ENCODE measurements around the gene CBLIF.

Gene CBLIF

GRCh38 chr11:59783632-59784090 is 61.6 kb downstream of the CBLIF start:
- TF ChIP-seq, protein P1, sequence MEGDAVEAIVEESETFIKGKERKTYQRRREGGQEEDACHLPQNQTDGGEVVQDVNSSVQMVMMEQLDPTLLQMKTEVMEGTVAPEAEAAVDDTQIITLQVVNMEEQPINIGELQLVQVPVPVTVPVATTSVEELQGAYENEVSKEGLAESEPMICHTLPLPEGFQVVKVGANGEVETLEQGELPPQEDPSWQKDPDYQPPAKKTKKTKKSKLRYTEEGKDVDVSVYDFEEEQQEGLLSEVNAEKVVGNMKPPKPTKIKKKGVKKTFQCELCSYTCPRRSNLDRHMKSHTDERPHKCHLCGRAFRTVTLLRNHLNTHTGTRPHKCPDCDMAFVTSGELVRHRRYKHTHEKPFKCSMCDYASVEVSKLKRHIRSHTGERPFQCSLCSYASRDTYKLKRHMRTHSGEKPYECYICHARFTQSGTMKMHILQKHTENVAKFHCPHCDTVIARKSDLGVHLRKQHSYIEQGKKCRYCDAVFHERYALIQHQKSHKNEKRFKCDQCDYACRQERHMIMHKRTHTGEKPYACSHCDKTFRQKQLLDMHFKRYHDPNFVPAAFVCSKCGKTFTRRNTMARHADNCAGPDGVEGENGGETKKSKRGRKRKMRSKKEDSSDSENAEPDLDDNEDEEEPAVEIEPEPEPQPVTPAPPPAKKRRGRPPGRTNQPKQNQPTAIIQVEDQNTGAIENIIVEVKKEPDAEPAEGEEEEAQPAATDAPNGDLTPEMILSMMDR (IDR thresholded peaks at IDR 0.05; ENCODE audit: borderline replicate concordance, insufficient read depth, low read depth, low read length) = no peak
- no peak overlapping the region for H3K4me3 ChIP-seq (ENCODE audit: low read depth, low read length)

DNA sequence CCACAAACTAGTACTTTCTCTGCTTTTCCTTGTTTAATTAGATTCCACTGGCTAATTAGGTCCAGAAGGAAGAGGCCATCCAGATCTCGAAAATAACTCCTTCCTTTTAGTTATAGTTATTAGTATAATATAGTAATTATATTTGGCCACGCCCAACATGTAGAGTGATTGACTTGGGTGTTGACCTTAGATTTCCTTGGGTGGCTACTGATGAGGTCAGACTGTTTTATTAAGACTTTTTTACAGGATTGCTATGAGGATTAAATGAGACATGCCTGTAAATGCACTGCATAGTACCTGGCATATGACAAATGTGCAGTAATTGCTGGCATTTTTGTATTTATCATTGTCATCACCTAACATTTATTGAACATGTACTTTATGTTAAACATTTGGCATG is 63.2 kb downstream of the CBLIF start:
- H3K4me3 ChIP-seq (ENCODE audit: low read depth, low read length) = no peak overlapping the region
- TF ChIP-seq, protein P1 (IDR thresholded peaks at IDR 0.05; ENCODE audit: borderline replicate concordance, insufficient read depth, low read depth, low read length) = no peak

DNA sequence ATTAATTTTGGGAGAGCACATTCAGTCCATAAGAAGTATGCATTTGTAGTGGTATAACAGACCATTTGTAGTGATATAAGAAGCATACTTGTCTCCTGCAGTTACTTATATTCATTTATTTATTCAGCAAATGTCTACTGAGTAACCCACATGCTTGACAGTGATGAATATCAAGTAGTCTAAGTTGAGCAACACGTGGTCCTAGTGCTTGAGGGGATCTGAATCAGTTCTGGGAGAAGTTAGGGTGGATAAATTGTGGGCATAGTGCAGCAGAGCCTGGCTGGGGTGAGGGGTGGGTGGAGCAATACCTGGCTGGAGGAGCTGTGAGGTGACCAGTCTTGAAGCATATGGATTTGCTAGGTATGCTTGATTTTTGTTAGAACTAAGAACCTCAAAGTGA is 65.8 kb downstream of the CBLIF start:
- TF ChIP-seq, protein P1 (IDR thresholded peaks at IDR 0.05; ENCODE audit: borderline replicate concordance, insufficient read depth, low read depth, low read length) = no peak
- no peak overlapping the region for H3K4me3 ChIP-seq (ENCODE audit: low read depth, low read length)
